Ishikawa (cell line): Measurements from ENCODE around the gene SHB.
A peak's percentile ranks its signal among the peaks of the same experiment; 100 is the strongest.

Experiments used
- CEBPB ChIP-seq: IDR thresholded peaks from 2 replicates; pipeline ENCODE4 v1.6.1; 2012
- CREB1 ChIP-seq: IDR thresholded peaks from 2 replicates; pipeline ENCODE4 v1.6.1; 2012; ENCODE audit warnings: low read depth
- EGR1 ChIP-seq: IDR thresholded peaks from 2 replicates; pipeline ENCODE4 v1.6.1; 2012
- FOXM1 ChIP-seq: IDR thresholded peaks from 2 replicates; pipeline ENCODE4 v1.6.1; 2012; ENCODE audit warnings: low read depth, borderline replicate concordance
- NFIC ChIP-seq: IDR thresholded peaks from 2 replicates; pipeline ENCODE4 v1.6.1; 2012
- RAD21 ChIP-seq: IDR thresholded peaks from 2 replicates; pipeline ENCODE4 v1.6.1; 2012; ENCODE audit warnings: low read depth
- TAF1 ChIP-seq: IDR thresholded peaks from 2 replicates; pipeline ENCODE4 v1.6.1; 2012; ENCODE audit warnings: low read depth, mild to moderate bottlenecking
- TCF12 ChIP-seq: IDR thresholded peaks from 2 replicates; pipeline ENCODE4 v1.6.1; 2012; ENCODE audit warnings: low read depth
- TEAD4 ChIP-seq: IDR thresholded peaks from 2 replicates; pipeline ENCODE4 v1.6.1; 2012
- USF1 ChIP-seq: IDR thresholded peaks from 2 replicates; pipeline ENCODE4 v1.6.1; 2012
- YY1 ChIP-seq: IDR thresholded peaks from 2 replicates; pipeline ENCODE4 v1.6.1; 2012; ENCODE audit warnings: low read depth
- ZBTB7A ChIP-seq: IDR thresholded peaks from 2 replicates; pipeline ENCODE4 v1.6.1; 2012; ENCODE audit warnings: low read depth
- TF ChIP-seq, protein P1 (sequence below): IDR thresholded peaks from 2 replicates; pipeline ENCODE4 v1.6.1; 2012; ENCODE audit warnings: low read depth, mild to moderate bottlenecking

SHB gene

GRCh38 chr9:37897665-37898064 lies 171.4 kb downstream of the SHB start:
- TF ChIP-seq CEBPB: no peak
- TF ChIP-seq USF1: no peak
- no peak for TF ChIP-seq TAF1
- TF ChIP-seq EGR1: no peak
- no peak for TF ChIP-seq NFIC
- TF ChIP-seq FOXM1: no peak
- TF ChIP-seq, protein P1, sequence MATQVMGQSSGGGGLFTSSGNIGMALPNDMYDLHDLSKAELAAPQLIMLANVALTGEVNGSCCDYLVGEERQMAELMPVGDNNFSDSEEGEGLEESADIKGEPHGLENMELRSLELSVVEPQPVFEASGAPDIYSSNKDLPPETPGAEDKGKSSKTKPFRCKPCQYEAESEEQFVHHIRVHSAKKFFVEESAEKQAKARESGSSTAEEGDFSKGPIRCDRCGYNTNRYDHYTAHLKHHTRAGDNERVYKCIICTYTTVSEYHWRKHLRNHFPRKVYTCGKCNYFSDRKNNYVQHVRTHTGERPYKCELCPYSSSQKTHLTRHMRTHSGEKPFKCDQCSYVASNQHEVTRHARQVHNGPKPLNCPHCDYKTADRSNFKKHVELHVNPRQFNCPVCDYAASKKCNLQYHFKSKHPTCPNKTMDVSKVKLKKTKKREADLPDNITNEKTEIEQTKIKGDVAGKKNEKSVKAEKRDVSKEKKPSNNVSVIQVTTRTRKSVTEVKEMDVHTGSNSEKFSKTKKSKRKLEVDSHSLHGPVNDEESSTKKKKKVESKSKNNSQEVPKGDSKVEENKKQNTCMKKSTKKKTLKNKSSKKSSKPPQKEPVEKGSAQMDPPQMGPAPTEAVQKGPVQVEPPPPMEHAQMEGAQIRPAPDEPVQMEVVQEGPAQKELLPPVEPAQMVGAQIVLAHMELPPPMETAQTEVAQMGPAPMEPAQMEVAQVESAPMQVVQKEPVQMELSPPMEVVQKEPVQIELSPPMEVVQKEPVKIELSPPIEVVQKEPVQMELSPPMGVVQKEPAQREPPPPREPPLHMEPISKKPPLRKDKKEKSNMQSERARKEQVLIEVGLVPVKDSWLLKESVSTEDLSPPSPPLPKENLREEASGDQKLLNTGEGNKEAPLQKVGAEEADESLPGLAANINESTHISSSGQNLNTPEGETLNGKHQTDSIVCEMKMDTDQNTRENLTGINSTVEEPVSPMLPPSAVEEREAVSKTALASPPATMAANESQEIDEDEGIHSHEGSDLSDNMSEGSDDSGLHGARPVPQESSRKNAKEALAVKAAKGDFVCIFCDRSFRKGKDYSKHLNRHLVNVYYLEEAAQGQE: no peak
- no peak for TF ChIP-seq TCF12
- no peak for TF ChIP-seq RAD21

DNA sequence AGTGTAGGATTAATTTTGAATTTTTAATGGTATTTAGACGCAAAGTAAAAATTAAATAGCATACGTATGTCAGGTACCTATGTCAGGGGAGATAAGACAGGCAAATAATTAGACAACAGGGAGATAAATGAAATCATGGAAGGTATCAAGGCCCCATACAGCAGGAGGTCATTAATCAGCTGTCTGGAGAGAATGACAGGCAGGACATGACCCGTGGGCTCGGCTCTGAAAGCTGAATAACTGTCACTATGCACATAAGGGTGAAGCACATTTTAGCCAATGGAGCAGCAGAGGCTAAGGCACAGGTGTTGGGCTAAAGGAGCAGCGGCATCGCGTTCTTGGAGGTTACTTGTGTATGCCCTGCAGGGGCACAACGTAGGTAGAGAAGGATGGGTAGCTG lies 177.0 kb downstream of the SHB start:
- TF ChIP-seq TEAD4: no peak
- TF ChIP-seq YY1: no peak
- TF ChIP-seq TAF1: no peak

- TF ChIP-seq FOXM1 (no peak), NFIC (no peak), ZBTB7A (no peak), EGR1 (no peak), TAF1 (no peak), TCF12 (no peak), RAD21 (no peak)
- TF ChIP-seq, protein P1: no peak
These were observed 179.5 kb downstream of the SHB start for GRCh38 chr9:37889536-37889935.

DNA sequence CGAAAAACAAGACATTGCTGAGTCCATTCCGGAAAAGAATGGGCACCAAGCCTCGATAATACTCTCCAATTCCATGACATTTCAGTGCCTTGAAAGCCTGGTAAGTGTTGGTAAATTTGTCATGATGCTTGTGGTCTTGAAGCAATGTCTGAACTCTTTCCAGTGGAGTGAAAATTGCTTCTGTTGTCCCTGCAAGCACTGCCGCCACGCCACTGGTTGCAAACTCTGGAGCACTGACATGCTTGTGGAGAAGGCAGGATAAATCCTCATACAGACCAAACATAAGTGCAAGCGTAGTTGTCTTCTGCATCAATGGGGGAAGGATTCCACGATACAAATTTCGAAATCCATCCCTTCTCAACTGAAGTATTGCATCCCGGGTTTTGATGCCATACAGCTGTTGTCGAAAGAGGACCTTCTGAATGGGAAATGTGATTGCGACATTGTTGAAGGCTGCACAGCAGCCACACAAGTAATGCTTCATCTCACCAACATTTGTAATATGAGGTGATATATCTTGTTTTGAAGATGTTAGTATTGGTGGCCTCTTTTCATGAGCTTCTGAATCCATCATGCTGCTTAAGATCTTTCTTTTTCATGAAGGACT lies 180.9 kb downstream of the SHB start:
- TF ChIP-seq CEBPB: peak; percentile 35; the same call in 1 of the 2 replicates

- TF ChIP-seq, protein P1: no peak
These were observed 188.0 kb downstream of the SHB start for GRCh38 chr9:37880916-37881479.

DNA sequence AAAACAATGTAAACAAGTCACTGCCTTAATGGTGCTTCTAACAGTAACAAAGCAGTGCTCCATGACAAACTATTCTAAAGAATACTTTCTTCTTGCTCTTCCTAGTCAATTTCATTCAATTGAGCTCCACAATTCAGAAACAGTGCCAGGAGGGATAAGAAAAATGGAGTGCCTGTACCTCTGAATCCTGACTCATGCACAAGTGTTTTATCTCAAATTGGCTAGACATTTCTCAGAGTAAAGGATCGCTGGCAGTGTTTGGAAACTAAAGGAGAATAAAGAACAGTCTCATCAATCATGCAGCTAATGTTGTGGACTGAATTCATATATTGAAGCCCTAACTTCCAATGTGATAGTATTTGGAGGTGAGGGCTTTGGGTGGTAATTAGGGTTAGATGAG lies 192.7 kb downstream of the SHB start:
- TF ChIP-seq FOXM1: no peak
- TF ChIP-seq TEAD4: no peak
- TF ChIP-seq RAD21: no peak
- TF ChIP-seq, protein P1: no peak
- TF ChIP-seq CREB1: no peak
